Measurements from ENCODE around the gene RAB11A.
A peak's percentile ranks its signal among the peaks of the same experiment; 100 is the strongest.

Gene RAB11A

DNA sequence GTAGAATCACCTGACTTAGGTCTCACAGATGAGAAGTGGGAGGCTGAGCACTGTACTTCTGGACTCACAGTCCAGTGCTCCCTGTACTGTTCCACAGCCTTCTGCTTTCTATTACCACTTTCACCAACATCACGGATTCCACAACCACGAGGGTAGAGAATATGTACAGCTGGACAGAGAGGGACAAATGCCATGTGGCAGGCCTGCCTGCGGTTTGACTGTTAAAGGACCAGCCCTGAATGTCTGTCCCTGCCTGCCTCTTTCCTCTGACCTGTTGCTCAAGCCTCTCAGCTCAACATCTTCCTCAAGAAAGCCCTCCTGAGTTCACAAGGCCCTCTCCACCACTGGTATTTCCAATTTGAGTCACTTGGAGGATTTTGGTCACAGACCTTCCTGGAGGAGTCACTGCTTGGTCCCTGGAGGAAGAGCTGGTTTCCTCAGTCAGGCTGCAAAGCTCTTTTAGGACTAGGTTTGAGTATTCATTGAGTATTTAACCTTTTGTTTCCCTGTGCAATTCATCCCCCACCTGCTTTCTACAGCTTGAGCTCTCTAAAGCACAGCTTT lies 49.1 kb downstream of the RAB11A start:
- peak in 1 of 2 experiments; percentile 9 for DNase-seq

DNA sequence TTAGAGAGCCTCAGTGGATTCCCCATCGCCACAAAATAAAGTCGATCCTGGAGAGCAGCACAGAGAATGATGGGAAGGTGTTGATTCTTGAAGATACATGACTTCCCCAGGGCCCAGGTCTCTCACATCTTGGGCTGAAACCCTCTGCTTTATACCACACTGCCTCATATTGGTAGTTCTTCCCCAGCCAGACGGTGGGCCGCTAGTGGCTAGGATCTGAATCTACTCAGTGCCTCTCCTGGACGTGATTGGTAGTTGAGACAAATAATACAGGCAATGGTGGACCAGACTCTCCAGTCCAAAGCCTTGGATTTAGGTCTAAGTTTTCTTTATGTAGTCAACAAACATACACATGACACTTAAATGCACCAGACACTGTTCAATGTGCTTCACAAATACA lies 49.7 kb downstream of the RAB11A start:
- DNase-seq: no peak

DNA sequence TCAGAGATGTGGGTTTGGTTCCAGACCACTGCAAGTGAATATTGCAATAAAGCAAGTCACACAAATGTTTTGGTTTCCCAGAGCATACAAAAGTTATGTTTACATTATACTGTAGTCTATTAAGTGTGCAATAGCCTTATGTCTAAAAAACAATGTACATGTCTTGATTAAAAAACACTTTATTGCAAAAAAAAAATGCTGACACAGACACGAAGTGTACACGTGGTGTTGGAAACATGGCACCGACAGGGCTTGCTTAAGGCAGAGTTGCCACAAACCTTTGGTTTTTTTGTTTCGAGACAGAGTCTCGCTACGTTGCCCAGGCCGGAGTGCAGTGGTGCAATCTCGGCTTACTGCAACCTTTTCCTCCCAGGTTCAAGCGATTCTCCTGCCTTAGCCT lies 50.1 kb downstream of the RAB11A start:
- DNase-seq: no peak

DNA sequence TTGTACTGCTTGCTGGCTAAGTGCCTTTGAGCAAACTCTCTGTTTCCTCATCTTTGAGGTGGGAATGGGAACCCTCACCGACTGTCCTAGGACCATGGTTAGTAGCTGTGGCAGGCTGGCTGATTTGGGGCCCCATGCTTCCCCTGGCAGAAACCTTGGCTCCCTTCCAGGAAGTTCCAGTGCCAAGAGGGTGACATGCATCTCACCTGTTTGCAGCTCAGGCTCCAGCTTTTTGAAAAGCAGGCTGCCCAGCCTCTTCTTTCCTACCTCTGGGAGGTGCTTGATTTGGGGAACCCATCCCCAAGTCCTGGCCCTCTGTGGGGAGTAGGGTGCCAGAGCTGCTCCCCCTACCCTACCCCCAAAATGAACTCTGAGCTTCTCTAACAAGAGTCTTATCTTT lies 50.8 kb downstream of the RAB11A start:
- no peak for DNase-seq

DNA sequence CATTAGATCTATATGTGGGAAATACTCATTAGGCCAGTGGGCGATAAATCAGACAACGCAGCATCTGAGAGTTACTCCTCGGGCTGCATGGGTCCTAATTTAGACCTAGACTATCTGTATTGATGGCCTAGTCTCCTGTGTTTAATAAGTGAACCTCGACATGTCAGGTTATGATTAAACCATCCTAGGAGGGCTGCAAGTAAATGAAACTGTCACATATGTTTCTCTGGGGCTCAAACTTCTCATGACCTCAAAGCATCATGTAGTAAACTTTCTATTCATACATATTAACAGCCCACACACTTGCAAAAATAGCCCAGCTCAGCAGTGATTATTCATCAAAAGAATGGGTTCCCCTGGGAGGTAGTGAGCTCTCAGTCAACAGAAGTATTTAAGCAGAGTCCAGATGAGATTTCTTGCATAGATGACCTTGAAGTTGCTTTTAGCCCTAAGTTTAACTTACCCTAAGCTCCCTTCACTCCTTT lies 51.6 kb downstream of the RAB11A start:
- DNase-seq: no peak

DNA sequence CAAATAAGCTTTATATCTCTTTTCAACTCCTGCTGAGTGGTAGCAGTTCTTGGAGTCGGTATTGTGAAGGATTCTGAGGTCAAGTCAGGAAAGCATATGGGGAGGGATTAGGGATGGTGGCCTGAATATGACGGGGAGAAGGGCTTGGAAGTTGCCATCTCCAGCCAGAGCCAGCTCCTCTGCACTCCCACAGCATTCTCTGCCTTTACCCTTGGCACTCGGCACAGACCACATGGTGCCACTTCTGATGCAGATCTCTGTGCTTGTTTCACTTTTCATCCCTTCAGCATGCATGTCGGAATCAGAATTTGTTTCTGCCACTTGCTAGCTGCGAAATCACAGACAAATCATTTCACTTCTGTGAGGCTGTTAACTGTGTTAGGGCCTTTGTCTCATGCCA lies 52.5 kb downstream of the RAB11A start:
- DNase-seq: no peak

DNA sequence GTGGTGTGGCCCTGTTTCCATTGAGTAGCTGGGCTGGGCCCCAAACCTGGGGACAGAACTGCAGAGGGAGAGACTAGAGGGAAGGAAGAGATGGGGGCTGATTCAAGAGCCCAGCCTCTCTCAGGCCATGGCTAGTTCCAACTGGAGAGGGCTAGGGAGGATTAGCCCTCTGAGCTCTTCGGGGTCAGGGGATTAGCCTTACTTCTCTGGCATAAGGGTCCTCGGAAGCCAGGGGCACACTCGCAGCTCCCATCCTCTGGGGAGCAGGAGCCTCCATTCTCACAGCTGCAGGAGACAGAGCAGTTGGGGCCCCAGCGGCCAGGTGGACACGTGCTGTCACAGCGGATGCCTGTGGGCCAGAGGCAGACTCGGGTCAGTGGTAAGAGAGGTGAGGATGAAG lies 53.3 kb downstream of the RAB11A start:
- DNase-seq: no peak

DNA sequence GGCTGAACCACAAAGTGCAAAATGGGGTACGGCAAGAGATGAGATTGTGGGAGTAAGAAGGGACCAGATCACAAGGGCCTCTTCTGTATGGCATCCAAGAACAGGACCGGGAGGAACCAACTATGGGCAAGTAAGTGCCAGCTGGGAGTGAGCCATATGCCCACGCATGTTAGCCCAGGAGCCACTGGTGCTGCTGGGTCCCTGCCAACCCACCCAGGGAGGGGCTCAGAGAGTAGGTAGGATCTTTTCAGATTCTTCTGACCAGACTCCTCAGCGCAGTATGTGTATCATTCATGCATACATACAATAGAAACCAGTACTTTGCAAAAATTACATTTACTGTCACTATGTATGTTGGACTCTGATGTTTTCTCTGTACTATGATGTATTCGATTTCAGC lies 54.0 kb downstream of the RAB11A start:
- no peak for DNase-seq

DNA sequence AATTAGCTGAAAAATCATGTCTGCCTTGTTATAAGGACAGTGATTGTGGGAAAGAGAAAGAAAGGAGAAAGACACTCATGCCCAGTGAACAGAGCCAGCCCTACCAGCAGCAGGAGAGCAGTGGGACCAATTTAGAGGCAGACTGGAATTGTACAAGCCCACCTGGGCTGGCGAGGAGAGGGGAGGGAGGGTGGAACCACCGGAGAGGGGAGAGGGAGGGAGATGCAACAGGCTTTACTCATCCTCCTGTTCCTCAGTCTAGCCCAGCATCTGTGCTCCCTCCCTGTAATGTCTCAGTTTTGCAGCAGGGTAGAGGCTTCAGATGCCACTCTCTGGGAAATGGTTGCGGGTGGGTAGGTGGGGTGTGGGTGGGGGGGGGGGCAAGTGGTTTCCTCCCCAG lies 54.7 kb downstream of the RAB11A start:
- DNase-seq: no peak

DNA sequence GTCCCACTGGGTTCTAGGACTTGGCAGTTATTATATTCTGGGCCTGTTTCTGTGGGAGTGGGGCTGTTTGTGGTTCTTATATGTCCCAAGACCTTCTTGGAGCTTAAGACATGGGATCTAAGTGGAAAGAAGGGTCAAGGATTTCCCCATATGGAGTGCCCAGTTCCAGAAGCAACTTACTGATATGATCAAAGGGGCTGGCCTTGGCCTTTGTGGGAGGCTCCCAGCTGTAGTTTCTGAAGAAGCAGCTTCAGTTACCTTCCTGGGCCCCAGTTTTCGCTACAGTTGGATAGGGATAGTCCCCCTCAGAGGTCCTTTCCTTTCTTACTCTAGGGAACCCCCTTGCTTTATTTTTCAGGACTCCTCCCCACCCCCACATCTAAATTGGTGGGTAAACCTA lies 56.0 kb downstream of the RAB11A start:
- DNase-seq: no peak

DNA sequence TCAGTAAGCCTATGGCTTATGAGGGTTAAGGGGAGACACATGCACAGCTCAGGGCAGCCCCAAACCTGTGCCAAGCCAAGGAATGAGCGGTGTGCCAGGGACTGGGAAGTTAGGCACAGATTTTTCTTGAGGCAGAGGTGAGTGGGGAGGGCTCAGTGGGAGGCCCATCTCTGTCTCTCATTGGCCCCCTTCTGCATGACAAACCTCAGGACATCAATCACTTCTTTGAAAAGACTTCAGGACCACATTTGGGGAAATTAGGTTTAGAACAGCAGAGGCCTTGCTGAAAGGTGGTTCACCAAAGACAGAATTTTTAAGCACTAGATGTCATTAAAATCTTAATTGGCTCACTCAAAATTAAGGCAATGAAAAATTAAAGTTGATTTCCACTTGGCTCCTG lies 57.2 kb downstream of the RAB11A start:
- DNase-seq: no peak

DNA sequence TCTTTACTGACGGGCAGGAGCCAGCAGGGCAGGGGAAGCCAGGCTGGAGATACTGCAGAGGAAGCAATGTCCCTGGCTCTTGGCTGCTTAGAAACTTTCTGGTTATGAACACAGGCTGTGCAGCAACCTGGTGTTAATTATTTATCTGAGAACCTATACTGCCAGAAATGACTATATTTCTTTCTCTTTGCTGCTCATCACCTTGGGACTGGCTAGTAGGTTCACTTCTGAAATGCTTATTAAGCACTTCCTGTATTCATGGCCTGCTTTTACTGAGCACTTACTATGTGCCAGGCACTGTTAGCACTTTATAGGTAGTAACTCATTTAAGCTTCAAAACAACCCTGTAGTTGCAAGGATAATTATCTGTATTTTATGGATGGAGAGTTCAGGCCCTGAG lies 57.6 kb downstream of the RAB11A start:
- no peak for DNase-seq

DNA sequence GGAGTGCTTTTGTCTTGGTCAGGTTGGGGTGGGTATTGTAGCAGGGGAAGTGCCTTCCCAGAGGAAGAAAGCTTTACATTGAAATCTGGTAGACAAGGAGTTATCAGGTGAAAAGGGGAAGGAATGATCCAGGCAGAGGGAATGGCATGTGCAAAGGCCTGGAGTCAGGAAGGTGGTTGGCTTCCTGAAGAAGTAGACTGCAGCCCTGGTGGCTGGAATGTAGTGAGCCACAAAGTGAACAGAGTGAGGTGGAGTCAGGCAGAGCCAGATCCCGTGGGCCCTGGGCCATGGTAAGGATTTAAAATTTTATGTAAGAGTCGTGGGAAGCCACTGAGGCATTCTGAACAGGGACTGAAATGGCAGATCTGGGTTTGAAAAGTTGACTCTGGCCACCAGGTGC lies 58.3 kb downstream of the RAB11A start:
- DNase-seq: no peak

DNA sequence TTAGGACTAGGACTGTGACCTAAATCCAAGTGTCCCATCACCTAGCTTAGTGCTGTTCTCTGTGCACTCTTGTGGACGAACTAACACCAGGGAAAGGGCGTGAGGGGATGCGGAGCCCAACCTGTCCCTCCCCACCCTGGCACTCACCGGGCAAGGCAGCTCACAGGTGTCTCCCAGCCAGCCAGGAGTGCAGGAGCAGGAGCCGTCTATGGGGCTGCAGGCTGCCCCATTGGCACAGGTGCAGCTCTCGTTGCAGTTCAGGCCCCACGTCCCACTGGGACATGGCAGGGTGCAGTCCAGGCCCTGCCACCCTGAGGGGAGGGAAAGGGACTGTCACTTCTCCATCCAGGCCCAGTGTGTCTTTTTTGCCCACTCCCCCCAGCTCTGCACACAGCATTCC lies 60.3 kb downstream of the RAB11A start:
- no peak for DNase-seq

DNA sequence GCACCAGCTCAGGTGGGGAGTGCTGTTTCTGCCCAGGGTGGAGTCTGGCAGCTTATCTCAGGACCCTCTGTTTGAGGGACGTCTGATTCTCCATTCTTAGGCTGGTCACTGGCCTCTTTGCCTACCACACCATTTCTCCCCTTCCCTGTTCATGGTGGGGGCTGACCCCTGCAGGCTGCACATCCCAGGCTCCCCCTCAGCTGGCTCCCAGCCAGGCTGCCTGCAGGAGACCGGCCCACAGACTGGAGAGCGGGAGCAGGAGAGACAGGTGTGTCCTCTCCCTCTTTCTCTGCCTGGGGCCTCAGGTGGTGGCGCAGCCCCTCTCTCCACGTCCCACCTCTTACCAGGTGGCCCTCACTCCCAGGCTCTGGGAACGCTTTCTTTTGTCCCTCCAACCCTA lies 60.8 kb downstream of the RAB11A start:
- no peak for DNase-seq

DNA sequence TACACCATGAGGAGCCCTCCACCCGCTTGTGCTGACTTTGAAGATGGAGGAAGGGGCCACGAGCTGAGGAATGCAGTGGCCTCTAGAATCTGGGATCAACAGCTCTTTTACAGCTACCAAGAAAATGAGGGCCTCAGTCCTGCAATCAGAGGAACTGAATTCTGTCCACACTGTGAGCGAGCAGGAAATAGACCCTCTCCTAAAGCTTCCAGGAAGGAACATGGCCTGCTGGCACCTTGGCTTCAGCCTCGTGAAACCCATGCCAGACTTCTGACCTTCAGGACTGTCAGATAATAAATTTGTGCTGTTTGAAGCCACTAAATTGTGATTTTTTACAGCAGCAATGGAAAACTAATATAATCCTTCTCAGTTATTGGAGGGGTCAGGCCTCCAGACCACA lies 61.9 kb downstream of the RAB11A start:
- no peak for DNase-seq

DNA sequence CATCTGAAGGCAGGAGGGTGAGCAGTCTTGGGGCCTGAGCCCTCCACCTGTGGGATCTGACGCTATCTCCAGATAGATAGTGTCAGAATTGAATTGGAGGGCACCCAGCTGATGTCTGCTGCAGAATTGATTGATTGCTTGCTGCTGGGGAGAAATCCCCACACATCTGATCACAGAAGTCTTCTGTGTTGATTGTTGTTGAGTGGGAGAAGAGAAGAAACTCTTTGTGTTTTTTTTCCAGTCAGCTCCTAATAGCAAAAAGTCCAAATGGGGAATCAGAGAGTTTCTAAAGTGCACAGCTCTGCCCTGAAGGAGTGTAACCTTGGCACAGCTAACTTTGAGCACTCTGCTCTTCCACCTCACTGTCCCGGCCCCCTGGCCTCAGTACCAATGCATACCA lies 66.1 kb downstream of the RAB11A start:
- no peak for DNase-seq

DNA sequence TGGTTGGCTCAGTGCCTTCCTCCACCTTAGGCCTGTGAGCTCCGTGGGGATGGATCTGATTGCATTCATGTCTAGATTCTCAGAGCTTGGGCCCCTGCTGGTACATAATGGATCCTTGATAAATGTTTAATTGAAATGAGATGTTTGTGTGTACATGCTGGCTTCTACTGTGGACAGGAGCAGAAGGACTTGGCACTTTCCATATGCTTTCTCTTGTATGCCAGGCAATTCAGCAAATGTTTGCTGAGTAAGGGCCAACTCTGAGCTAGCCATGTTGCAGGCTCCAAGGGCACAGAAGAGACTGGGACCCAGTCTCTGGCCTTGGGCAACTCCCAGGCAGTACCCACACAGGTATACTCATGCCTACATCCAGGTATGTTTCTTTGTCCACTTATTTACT lies 67.0 kb downstream of the RAB11A start:
- no peak for DNase-seq

DNA sequence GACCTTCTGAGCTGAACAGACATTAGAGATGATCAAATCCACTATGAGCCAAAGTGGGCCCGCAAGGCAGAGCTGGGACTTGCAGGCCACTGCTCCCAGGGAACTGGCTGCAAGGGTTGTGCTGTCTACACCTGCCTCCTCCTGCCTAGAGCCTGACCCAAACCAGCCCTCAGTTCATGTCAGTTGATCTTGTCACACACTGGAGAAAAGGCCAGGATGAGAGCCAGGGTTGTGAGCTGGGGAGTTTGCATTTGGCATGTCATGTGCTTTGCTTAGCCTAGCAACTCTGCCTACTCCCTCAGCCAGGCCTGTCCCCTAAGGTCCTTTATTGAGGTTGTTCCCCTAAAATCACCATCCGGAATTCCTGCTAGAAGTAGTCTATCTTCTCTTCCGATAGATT lies 67.8 kb downstream of the RAB11A start:
- DNase-seq: no peak

DNA sequence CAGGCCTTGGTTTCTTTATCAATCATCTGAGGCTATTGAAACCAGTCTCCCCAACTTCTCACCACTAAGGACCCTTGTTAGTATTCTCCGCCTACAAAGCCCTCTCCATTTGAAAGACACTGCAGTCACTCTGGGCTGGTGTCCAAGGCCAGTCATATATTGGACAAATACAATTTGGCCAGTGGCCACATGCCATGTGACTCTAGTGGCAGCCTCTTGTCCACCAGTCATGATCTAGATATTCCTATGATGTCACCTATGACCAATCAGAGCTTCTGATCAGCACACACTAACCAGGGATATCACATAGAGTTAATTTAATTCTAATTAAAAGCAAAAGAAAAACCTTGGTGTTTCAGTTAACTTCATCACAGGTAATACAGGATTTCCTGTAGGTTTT lies 68.2 kb downstream of the RAB11A start:
- DNase-seq: no peak

DNA sequence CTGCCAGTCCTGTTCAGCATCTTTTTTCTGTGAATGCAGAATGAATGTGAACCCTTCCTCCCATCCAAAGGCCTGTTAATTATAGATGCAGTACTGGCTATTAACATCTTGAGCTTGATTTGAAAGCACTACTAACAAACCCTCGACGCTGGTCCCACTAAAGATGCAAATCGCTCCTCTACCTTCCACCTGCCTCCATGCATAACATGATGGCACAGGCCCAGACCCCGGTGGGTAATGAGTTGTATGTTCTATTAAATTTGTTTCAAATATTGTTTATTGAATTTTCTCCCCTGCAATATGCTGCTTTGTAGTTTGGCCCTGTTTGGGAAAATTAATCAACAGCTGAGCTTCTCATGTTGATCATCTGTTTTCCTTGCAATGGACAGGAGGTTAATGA lies 69.3 kb downstream of the RAB11A start:
- no peak for DNase-seq

DNA sequence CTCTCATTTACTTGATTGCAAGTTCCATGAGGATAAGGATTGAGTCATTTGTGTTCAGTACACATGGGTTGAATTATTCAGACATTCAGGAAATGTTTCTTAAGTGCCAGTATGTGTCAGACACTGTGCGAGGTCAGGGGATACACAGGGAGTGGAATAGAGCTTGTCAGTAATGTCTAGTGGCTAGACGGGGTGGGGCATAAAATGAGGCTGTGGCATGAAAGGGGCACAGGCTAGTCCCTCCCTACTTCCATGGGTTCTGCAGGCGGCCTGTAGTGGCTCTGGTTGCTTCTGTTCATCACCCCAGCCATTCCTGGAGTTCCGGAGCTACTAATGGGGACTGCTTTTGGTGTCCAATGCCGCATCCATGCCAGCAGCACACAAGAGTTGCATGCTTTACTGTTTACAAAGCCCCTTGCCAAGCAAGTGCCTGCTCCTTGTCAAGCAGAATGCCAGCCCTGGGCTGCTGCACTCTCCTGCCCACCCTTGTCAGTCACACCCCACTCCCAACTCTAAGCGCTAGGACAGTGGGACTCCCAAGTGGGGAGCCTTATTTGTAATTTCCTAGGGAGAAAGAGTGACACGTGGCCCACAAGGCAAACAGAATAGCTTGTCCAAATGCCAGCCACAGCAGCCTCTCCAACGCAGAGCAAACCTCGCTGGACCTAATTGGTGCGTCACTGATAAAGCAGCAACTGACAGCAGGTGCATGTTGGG lies 70.8 kb downstream of the RAB11A start:
- DNase-seq: no peak

DNA sequence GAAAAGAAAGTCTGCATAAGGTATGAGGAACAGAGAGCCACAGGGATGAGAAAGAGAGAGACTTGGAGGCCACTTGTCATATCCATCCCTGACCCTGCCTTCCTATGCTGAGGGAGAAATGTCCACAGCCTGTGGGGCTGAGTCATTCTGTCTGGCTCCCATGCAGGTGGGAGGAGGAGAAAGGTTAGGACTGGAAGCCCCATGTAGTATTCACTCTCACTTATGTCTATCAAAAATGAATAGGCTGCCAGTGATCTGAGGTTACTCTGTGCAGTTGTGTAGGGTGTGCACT lies 71.3 kb downstream of the RAB11A start:
- no peak for DNase-seq

All from activated CD4-positive, alpha-beta T cell treated with anti-CD3 and anti-CD28 coated beads, Interleukin-2, amount 50 U/mL, for 48 hours (primary cell).